Body of pancreas (tissue), 4 donors: ENCODE data around the gene SALL3. TPM values are rescaled to one million over a fixed set of nuclear protein-coding genes. Genes with fewer than 3 reads are reported as not detected.

Experiments
- ATAC-seq: fragments of 150-250 bp; one replicate; pipeline ENCODE4 v1.9.1; 2016
- DNase-seq, 4 donors: peaks; one replicate each; pipeline ENCODE4 v3.0.0-alpha.2; 2019
- H3K27ac ChIP-seq, 4 donors: fragments of 200-600 bp; sonication (generic); 1 replicate in 3 of 4; 2 replicates in 1 of 4; pipeline versions ENCODE4 v1.5.1 to v1.6.1; 2016 to 2019; ENCODE audit warnings: mild to moderate bottlenecking in 1 of 4, mixed read lengths in 1 of 4, moderate library complexity in 1 of 4
- H3K27me3 ChIP-seq, 2 donors: fragments of 200-600 bp; sonication (generic); one replicate each; pipeline ENCODE4 v1.6.0; 2016; ENCODE audit warnings: mild to moderate bottlenecking in 1 of 2
- H3K36me3 ChIP-seq, 2 donors: fragments of 200-600 bp; sonication (generic); replicated peaks in 1 of 2; 2 replicates each; pipeline ENCODE4 v1.5.1; 2016; ENCODE audit warnings: low read depth in 2 of 2; ENCODE audit not compliant: insufficient read depth in 1 of 2
- H3K4me1 ChIP-seq: fragments of 200-600 bp; sonication (generic); one replicate; pipeline ENCODE4 v1.6.0; 2016
- H3K4me3 ChIP-seq, 2 donors: fragments of 200-600 bp; sonication (generic); 1 replicate in 1 of 2; 2 replicates in 1 of 2; pipeline ENCODE4 v1.5.1; 2016 to 2019
- H3K9me3 ChIP-seq, 3 donors: fragments of 200-600 bp; sonication (generic); 1 replicate in 2 of 3; 2 replicates in 1 of 3; pipeline ENCODE4 v1.5.1; 2016
- POLR2A ChIP-seq, 3 donors: fragments of 450-650 bp; IDR thresholded peaks; one replicate each; pipeline ENCODE4 v1.6.1; 2016; ENCODE audit warnings: antibody characterized with exemption in 3 of 3, mild to moderate bottlenecking in 2 of 3
- WGBS, 2 donors: methylation state at CpG; one replicate each; pipeline ENCODE4 v1.1.5; 2017; 5-methylcytosine and 5-hydroxymethylcytosine counted together
- intact Hi-C: fragments of 100-400 bp; cut with DNase I; formaldehyde crosslinking; loops from one replicate; pipeline ENCODE4 v1.15.1; 2023
- total RNA-seq, 2 donors: library from RNA; depleted of rRNA; stranded (reverse); fragments of >200 nt; gene quantifications; one replicate each; pipeline ENCODE4 v1.1.0, GENCODE V29; 2016
- TF ChIP-seq, protein P1 (sequence below), 7 experiments: fragments of 450-650 bp in 4 of 7; fragments of 200-600 bp in 3 of 7; sonication (generic) in 3 of 7; IDR thresholded peaks; one replicate each; pipeline ENCODE4 v1.5.1; 2016 to 2019; ENCODE audit warnings: antibody characterized with exemption in 7 of 7

Gene SALL3
- total RNA-seq, 2 donors from 2014 or later = not detected

DNA sequence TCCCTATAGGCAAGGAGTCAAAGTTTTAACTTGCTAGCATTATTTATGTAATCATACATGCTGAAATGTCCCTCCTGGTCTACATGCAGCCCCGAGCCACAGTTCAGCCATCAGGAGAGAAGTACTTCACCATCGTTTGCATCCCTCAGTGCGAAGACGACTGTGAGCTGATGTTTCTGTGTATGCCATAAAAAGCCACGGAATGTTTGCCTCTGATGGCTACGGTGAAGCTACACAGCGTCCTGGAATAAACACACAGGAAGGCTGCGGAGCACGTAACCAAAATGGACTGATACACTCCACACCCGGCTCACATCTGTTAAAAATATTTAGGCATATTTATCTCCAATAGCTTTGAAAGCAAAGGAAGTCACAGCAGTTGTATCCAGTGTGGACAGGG, 4.3 kb upstream of the SALL3 start:
- Histone ChIP-seq H3K4me1 (peaks cover 29% of the 10 kb centered on the region), H3K36me3 (no peaks in the 10 kb centered on the region), H3K27ac (no peak overlapping the region), H3K4me3 (no peak overlapping the region), H3K9me3 (no peaks in the 10 kb centered on the region), H3K27me3 (peaks cover 0 to 15% of the 10 kb centered on the region in 2 donors)
- no peak for DNase-seq
- 5 to 6% methylated on average over 10 of the region's 10 CpGs for WGBS, 2 donors
- no peak for ATAC-seq
- TF ChIP-seq, protein P1, sequence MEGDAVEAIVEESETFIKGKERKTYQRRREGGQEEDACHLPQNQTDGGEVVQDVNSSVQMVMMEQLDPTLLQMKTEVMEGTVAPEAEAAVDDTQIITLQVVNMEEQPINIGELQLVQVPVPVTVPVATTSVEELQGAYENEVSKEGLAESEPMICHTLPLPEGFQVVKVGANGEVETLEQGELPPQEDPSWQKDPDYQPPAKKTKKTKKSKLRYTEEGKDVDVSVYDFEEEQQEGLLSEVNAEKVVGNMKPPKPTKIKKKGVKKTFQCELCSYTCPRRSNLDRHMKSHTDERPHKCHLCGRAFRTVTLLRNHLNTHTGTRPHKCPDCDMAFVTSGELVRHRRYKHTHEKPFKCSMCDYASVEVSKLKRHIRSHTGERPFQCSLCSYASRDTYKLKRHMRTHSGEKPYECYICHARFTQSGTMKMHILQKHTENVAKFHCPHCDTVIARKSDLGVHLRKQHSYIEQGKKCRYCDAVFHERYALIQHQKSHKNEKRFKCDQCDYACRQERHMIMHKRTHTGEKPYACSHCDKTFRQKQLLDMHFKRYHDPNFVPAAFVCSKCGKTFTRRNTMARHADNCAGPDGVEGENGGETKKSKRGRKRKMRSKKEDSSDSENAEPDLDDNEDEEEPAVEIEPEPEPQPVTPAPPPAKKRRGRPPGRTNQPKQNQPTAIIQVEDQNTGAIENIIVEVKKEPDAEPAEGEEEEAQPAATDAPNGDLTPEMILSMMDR (IDR thresholded peaks at IDR 0.05) = no peak
- TF ChIP-seq POLR2A (IDR thresholded peaks at IDR 0.05) = no peak
- intact Hi-C loops = no loop called here

DNA sequence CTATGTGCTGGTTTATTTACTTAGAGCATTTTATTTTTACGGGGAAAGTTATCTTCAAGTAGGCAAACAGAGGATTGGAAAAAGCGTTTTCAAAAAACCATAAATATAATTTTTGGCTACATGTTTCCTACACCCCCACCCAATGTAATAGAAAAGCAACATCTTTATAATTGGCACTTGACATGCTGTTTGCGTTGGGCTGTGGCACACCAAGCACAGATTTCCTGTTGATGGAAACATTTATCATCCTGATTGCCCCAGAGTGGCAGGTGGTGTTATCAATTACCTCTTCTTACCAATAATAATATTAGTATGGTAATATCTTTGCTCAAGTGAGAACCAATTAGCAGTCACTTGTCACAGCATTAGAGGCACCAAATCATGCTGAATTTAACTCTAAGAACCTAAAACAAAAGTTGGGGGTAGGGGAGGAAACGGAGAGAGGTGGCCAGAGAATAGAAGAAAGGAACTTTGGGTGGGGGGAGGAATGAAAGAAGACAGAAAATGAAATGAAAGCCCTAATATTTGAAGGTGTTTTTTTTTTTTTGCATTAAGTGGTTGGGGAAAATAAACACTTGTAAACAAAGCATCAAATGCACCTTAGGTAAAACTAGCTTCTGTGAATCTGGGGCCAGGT, 3.8 kb upstream of the SALL3 start:
- Histone ChIP-seq H3K4me1 (peaks cover 34% of the 10 kb centered on the region), H3K4me3 (no peak overlapping the region), H3K27ac (no peak overlapping the region), H3K27me3 (peaks cover 0 to 19% of the 10 kb centered on the region in 2 donors), H3K9me3 (no peaks in the 10 kb centered on the region), H3K36me3 (no peaks in the 10 kb centered on the region)
- no peak for DNase-seq
- intact Hi-C loops = no loop called here
- WGBS, 2 donors = 4 to 5% methylated on average over 4 of the region's 4 CpGs
- ATAC-seq = no peak
- TF ChIP-seq, protein P1 (IDR thresholded peaks at IDR 0.05) = no peak
- no peak for TF ChIP-seq POLR2A (IDR thresholded peaks at IDR 0.05)

DNA sequence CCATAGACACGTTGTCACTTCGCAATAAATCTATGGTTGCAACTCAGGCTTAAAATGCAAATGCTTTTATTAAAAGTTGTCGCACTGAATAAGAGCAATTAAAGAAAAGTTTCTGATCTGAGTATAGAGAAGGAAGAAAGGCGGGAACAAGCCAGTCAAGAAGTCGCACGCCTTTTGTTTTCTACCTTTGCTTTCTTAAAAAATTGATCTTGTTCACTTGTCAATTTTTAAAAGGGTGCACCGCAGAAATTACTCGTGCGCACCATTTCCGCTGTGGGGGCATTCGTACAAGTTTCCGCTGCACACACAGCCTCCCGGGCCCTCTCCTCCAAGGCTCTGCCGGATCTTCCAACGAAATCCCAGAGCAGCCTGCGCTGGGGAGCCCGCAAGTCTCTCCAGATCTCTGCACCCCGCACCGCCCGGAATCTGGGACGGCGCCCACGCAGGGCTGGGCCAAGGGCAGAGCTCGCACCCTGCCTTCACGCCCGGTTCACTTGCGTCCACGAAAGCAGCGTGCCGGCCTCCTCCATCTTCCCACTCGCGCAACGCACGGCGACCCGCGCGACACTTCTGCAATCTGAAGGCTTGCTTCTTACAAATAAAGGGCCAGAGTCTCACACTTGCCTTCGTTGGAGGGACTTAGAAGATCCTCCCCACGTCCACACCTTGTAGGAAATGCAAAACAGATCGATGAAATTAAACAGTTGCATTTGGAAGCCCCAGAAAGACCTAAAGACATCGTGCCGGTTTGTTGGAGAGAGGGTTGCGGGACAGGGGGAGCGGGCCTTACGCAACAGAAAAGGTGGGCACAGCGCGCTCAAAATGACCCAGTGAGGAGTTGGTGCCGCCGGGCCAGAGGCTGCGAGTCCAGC, 2.6 kb upstream of the SALL3 start:
- no peaks in the 10 kb centered on the region for H3K9me3 ChIP-seq
- no peak overlapping the region for H3K4me3 ChIP-seq
- no peaks in the 10 kb centered on the region for H3K36me3 ChIP-seq
- intact Hi-C loops = no loop called here
- DNase-seq = no peak
- ATAC-seq = no peak
- peaks cover 0 to 25% of the 10 kb centered on the region in 2 donors for H3K27me3 ChIP-seq
- H3K27ac ChIP-seq = no peak overlapping the region
- TF ChIP-seq, protein P1 (IDR thresholded peaks at IDR 0.05) = no peak
- TF ChIP-seq POLR2A (IDR thresholded peaks at IDR 0.05) = no peak
- H3K4me1 ChIP-seq = peaks cover 39% of the 10 kb centered on the region
- WGBS, 2 donors = 4% methylated on average over 32 to 51 of the region's 51 CpGs

DNA sequence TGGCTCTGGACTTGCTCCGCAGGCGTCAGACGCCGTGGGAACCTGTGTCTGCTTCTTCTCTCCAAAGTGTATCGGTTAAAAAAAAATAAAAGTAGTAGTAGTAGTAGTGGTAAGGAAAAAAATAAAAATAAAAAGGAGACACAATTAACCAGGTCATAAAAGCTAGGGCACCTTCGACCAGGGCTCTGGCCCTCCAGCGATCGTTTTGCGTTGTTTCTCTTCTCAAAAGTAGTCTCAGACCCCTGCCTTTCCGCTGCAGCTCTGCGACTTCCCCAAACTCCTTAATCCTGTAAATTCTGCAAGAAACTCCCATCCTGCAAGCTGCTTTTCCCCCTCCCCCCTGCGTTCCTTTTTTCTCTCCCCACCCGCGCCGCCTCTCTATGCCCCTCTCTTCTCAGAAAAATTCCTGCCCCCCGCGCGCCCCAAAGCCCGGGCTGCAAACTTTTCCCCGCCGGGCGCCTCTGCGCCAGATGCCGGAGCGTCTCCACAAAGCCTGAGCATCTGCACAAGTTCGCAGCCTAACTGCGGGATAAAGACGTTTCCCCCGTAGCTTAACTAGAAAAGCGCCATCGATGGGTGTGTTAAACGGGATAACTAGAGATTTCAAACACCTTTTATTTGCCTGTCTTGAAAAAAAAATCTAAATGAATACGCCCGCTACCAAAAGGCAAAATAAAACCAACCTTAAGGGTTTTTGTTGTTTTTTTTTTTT, 1.8 kb upstream of the SALL3 start:
- Histone ChIP-seq H3K36me3 (no peaks in the 10 kb centered on the region), H3K27ac (no peak overlapping the region), H3K4me1 (peaks cover 38% of the 10 kb centered on the region), H3K4me3 (no peak overlapping the region), H3K27me3 (peaks cover 0 to 25% of the 10 kb centered on the region in 2 donors), H3K9me3 (no peaks in the 10 kb centered on the region)
- intact Hi-C loops = no loop called here
- TF ChIP-seq, protein P1 (IDR thresholded peaks at IDR 0.05) = no peak
- no peak for TF ChIP-seq POLR2A (IDR thresholded peaks at IDR 0.05)
- DNase-seq (no peak), ATAC-seq (no peak)
- 3% methylated on average over 34 of the region's 34 CpGs for WGBS, 2 donors
